Measurements from ENCODE around the gene NUP98.

DNA sequence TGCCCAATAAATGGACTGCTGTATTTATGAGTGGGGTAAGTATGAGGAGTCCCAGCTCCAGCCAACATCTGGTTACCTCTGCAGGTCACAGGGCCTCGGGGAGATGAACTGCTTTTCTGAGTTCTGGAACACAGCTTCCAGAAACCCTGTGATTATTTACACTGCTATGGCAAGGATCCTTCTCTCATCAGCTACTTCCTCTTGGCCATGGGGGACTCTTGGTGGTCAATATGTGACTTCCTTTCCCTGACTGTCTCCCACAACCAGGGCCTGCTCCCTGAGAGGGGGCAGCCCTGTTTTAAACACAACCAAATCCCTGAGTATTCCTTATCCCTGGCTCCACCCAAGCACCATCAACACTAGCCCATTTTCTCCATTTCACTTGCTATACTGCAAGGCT lies 33.4 kb upstream of the NUP98 start:
- TF ChIP-seq CTCF (IDR thresholded peaks at IDR 0.05; ENCODE audit: poor library complexity) (no peak), EZH2phosphoT487 (IDR thresholded peaks at IDR 0.05; ENCODE audit: low read depth, severe bottlenecking, unreplicated experiment) (no peak)
